Activated naive CD4-positive, alpha-beta T cell treated with anti-CD3 and anti-CD28 coated beads, Interleukin-2, amount 50 U/mL, for 24 hours (primary cell): ENCODE measurements around the gene ZNF92.
"Not testable (repeated sequence)": the region's sequence is repeated elsewhere in the genome, so short reads cannot be mapped to it uniquely, and the experiment has no call there.

Experiments used
- H3K27ac Mint-ChIP-seq: one replicate; pipeline ENCODE4 v1.8.0; 2021; ENCODE audit warnings: mild to moderate bottlenecking, mixed read lengths
- H3K27me3 Mint-ChIP-seq: one replicate; pipeline ENCODE4 v1.8.0; 2021; ENCODE audit warnings: mixed read lengths
- H3K36me3 Mint-ChIP-seq: one replicate; pipeline ENCODE4 v1.8.0; 2021; ENCODE audit warnings: mixed read lengths
- H3K4me1 Mint-ChIP-seq: one replicate; pipeline ENCODE4 v1.8.0; 2021; ENCODE audit warnings: mixed read lengths
- H3K4me3 Mint-ChIP-seq: one replicate; pipeline ENCODE4 v1.8.0; 2021; ENCODE audit warnings: mild to moderate bottlenecking, mixed read lengths
- H3K9me3 Mint-ChIP-seq: one replicate; pipeline ENCODE4 v1.8.0; 2021; ENCODE audit warnings: mixed read lengths

ZNF92 gene

GRCh38 chr7:65399101-65399500 lies 25.4 kb downstream of the ZNF92 start:
- not testable (repeated sequence) for H3K4me3 Mint-ChIP-seq, H3K27ac Mint-ChIP-seq, H3K27me3 Mint-ChIP-seq, H3K4me1 Mint-ChIP-seq
- Mint-ChIP-seq H3K9me3 (peaks cover 19% of the 10 kb centered on the region), H3K36me3 (peaks cover 51% of the 10 kb centered on the region)

DNA sequence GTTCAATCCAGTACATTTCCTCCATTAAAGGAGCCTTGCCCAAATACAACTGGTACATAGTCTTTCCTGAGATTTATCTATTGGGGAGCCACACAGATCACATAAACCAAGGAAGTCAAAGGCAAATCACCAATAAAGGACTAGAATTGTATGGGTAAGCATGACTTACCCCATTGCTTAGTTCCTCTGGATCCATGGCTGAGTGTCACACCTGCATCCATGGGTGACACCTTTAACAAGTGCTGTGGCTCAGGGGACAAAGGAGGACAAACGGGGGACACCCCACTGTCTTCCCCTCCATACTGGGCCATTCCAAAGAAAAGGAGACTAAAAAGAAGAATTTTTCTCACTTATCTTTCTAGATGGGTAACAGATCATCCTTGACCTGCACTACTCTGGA lies 30.4 kb downstream of the ZNF92 start:
- Mint-ChIP-seq H3K4me3 (no peak overlapping the region), H3K4me1 (no peaks in the 10 kb centered on the region), H3K27me3 (peaks cover 2% of the 10 kb centered on the region), H3K9me3 (peaks cover 14% of the 10 kb centered on the region), H3K27ac (no peak overlapping the region), H3K36me3 (peaks cover 17% of the 10 kb centered on the region)

DNA sequence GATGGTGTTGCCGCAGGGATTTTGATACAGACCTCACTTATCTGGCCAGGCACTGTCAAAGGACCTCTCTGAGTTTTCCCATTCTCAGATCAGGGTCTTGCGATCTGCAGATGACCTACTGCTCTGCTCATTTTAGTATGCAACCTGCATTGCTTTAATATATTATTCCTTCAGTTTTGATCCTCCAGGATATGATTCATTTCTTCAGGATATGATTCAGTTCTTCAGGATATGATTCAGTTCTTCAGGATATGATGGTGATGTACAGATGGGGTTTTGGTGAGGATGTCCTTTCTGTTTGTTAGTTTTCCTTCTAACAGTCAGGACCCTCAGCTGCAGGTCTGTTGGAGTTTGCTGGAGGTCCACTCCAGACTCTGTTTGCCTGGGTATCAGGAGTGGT lies 33.1 kb downstream of the ZNF92 start:
- H3K4me1 Mint-ChIP-seq, H3K36me3 Mint-ChIP-seq, H3K27ac Mint-ChIP-seq, H3K27me3 Mint-ChIP-seq, H3K9me3 Mint-ChIP-seq, H3K4me3 Mint-ChIP-seq: not testable (repeated sequence)

DNA sequence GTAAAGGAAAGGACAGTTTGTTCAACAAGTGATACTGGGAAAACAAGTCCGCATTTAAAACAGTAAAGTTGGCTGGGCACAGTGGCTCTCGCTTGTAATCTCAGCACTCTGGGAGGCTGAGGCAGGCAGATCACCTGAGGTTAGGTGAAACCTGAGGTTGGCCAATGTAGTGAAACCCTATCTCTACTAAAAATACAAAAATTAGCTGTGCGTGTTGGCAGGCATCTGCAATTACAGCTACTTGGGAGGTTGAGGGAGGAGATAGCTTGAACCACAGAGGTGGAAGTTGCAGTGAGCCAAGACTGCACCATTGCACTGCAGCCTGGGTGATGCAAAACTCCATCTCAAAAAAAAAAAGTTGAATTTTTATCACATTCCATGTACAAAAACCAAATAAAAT lies 35.7 kb downstream of the ZNF92 start:
- Mint-ChIP-seq H3K27me3 (peaks cover 5% of the 10 kb centered on the region), H3K9me3 (peaks cover 8% of the 10 kb centered on the region)

GRCh38 chr7:65411249-65411648 lies 37.6 kb downstream of the ZNF92 start:
- Mint-ChIP-seq H3K4me1 (no peaks in the 10 kb centered on the region), H3K36me3 (peaks cover 2% of the 10 kb centered on the region), H3K27ac (no peak overlapping the region), H3K4me3 (no peak overlapping the region), H3K9me3 (no peaks in the 10 kb centered on the region), H3K27me3 (peaks cover 5% of the 10 kb centered on the region)

More for the DNA sequence above, 35.7 kb downstream of the ZNF92 start:
- H3K4me1 Mint-ChIP-seq = no peaks in the 10 kb centered on the region
- peaks cover 2% of the 10 kb centered on the region for H3K36me3 Mint-ChIP-seq
- H3K4me3 Mint-ChIP-seq = no peak overlapping the region
- H3K27ac Mint-ChIP-seq = no peak overlapping the region

- peaks cover 4% of the 10 kb centered on the region for H3K36me3 Mint-ChIP-seq
- peaks cover 32% of the 10 kb centered on the region for H3K9me3 Mint-ChIP-seq
- H3K4me3 Mint-ChIP-seq = no peak overlapping the region
- no peaks in the 10 kb centered on the region for H3K27me3 Mint-ChIP-seq
- no peak overlapping the region for H3K27ac Mint-ChIP-seq
- H3K4me1 Mint-ChIP-seq = no peaks in the 10 kb centered on the region
Observed at GRCh38 chr7:65422670-65423069, 49.0 kb downstream of the ZNF92 start.

- H3K4me3 Mint-ChIP-seq, H3K27ac Mint-ChIP-seq, H3K27me3 Mint-ChIP-seq, H3K4me1 Mint-ChIP-seq, H3K36me3 Mint-ChIP-seq: not testable (repeated sequence)
- H3K9me3 Mint-ChIP-seq = peaks cover 33% of the 10 kb centered on the region
Observed at GRCh38 chr7:65423286-65423685, 49.6 kb downstream of the ZNF92 start.

DNA sequence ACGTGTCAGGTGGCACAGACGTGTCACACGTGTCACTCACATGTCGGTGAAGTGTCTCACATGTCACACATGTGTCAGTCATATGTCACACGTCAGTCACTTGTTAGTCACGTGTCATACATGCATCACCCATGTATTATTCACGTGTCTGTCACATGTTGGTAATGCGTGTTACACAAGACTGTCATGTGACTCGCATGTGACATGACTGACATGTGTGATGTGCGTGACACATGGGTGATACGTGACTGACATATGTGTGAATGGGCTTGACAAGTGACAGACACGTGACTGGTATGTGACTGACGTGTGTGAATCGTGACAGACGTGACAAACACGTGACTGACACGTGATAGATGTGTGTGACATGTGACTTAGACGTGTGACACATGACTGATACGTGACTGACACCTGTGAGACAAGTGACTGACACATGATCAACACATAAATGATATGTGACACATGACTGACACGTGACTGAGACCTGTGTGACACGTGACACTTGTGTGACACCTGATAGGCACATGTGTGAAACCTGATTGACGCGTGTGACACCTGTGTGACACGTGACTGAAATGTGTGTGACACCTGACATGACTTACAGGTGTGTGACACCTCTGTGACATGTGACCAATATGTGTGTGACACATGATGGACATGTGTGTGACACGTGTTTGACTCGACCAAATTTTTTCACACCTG lies 56.1 kb downstream of the ZNF92 start:
- no peaks in the 10 kb centered on the region for H3K36me3 Mint-ChIP-seq
- H3K27ac Mint-ChIP-seq = no peak overlapping the region

DNA sequence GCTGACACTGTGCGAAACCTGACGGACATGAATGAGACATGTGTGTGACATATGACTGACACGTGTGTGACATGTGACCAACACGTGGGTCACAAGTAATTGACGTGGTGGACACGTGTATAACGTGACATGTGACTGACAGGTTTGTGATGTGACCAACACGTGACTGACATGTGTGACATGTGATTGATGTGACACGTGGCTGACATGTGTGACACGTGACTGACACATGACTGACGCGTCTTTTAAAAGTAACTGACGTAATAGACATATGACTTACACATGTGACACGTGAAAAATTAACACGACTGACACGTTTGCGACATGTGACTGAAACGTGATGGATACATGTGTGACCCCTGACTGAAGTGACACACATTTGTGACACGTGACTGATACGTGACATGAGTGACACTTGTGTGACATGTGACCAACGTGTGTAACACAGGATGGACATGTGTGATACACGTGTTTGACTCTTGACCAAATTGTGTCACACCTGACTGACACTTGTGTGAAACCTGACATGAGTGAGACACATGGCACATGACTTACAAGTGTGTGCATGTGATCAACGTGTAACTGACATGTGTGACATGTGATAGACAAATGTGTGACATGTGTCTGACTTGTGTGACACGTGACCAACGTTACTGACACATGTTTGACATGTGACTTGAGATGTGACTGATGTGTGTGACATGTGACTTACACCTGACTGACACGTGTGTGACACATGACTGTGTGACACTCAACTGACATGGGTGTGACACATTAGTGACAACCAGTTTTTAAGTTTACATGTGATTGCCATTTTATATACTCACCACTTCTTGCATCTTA lies 56.9 kb downstream of the ZNF92 start:
- Mint-ChIP-seq H3K9me3 (peaks cover 35% of the 10 kb centered on the region), H3K36me3 (no peaks in the 10 kb centered on the region), H3K27ac (no peak overlapping the region), H3K4me1 (no peaks in the 10 kb centered on the region), H3K4me3 (no peak overlapping the region), H3K27me3 (peaks cover under 1% of the 10 kb centered on the region)

More for the DNA sequence above, 56.1 kb downstream of the ZNF92 start:
- Mint-ChIP-seq H3K4me1 (no peaks in the 10 kb centered on the region), H3K4me3 (no peak overlapping the region), H3K27me3 (no peaks in the 10 kb centered on the region), H3K9me3 (peaks cover 38% of the 10 kb centered on the region)

GRCh38 chr7:65434307-65434706 lies 60.7 kb downstream of the ZNF92 start:
- H3K9me3 Mint-ChIP-seq = peaks cover 8% of the 10 kb centered on the region
- no peaks in the 10 kb centered on the region for H3K36me3 Mint-ChIP-seq
- no peak overlapping the region for H3K4me3 Mint-ChIP-seq
- peaks cover 3% of the 10 kb centered on the region for H3K27me3 Mint-ChIP-seq
- H3K4me1 Mint-ChIP-seq = no peaks in the 10 kb centered on the region
- H3K27ac Mint-ChIP-seq = no peak overlapping the region

DNA sequence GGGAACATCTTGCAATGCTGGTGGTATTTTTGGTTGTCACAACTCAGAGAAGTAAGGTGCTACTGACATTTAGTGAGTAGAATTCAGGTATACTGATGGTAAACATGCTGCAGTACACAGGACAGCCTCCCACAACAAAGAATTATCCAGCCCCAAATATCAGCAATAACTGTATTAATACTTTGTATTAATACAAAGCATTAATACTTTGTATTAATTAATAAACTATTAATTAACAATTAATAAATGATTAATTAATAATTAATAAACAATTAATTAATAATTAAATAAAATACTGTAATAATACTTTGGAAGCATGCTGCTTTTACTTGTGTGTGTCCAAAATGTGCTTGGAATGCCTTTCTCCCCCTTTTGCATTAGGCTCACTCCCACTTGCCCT lies 62.5 kb downstream of the ZNF92 start:
- Mint-ChIP-seq H3K4me3 (no peak overlapping the region), H3K36me3 (no peaks in the 10 kb centered on the region), H3K4me1 (no peaks in the 10 kb centered on the region), H3K9me3 (peaks cover 6% of the 10 kb centered on the region), H3K27me3 (peaks cover 3% of the 10 kb centered on the region), H3K27ac (no peak overlapping the region)

GRCh38 chr7:65438598-65438997 lies 64.9 kb downstream of the ZNF92 start:
- Mint-ChIP-seq H3K27me3 (peaks cover 4% of the 10 kb centered on the region), H3K36me3 (no peaks in the 10 kb centered on the region), H3K4me3 (no peak overlapping the region), H3K4me1 (no peaks in the 10 kb centered on the region), H3K27ac (no peak overlapping the region), H3K9me3 (peaks cover 2% of the 10 kb centered on the region)

GRCh38 chr7:65441010-65441409 lies 67.4 kb downstream of the ZNF92 start:
- Mint-ChIP-seq H3K27ac (no peak overlapping the region), H3K4me1 (no peaks in the 10 kb centered on the region), H3K4me3 (no peak overlapping the region), H3K36me3 (no peaks in the 10 kb centered on the region), H3K9me3 (no peaks in the 10 kb centered on the region), H3K27me3 (peaks cover 1% of the 10 kb centered on the region)

- Mint-ChIP-seq H3K36me3 (peaks cover 3% of the 10 kb centered on the region), H3K4me3 (no peak overlapping the region), H3K9me3 (peaks cover 6% of the 10 kb centered on the region), H3K27me3 (peaks cover 8% of the 10 kb centered on the region), H3K4me1 (no peaks in the 10 kb centered on the region), H3K27ac (no peak overlapping the region)
Observed at GRCh38 chr7:65444205-65444842, 70.7 kb downstream of the ZNF92 start.

DNA sequence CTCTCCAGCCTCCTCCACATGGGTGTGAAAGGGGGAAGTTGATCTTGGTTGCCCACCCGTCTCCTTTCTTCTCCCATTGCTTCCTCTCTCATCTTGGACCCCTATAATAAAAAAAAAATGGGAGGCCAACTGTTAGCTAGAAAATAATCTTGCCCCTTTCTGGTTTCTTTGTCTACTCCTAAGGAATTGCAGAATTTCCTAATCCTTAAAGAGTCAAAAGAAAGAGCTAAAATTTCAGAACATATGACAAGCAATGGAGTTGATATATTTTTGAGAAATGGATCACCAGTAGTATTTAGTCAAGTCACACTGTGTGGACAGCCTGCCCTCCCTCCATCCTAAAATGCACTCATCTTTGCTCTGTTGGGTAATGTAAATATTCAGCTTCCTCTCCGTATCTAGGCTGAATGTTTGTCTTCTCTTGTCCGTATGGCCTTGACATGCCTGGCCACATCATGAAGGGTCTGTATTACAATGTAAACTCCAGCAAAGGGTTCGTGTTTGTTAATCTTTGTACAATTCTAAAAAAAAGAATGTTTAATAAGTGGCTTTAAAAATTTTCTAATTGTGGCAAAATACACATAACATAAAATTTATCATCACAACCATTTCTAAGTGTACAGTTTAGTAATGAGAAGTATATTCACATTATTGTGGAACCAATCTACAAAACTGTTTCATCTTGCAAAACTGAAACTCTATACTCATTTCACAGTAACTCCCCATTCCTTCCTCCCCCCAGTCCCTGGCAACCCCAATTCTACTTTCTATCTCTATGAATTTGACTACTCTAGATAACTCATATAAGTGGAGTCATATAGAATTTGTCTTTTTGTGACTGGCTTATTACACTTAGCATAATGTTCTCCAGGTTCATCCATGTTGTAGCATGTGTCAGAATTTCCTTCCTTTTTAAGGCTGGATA lies 71.5 kb downstream of the ZNF92 start:
- Mint-ChIP-seq H3K27me3 (peaks cover 11% of the 10 kb centered on the region), H3K36me3 (peaks cover 3% of the 10 kb centered on the region), H3K27ac (no peak overlapping the region), H3K4me3 (no peak overlapping the region), H3K9me3 (peaks cover 6% of the 10 kb centered on the region), H3K4me1 (no peaks in the 10 kb centered on the region)
